Measurements from ENCODE around the gene ASMTL. TPM values are rescaled to one million over a fixed set of nuclear protein-coding genes. Genes with fewer than 3 reads are reported as not detected.

ASMTL gene
- total and polyA plus RNA-seq, 2 of the 13 experiments (the other 11 are each of a cell fraction or from before 2014, with no cell fraction given), result 5.6 to 16.3 TPM

- 0 out of 2 replicates have a peak, but pooled peaks have one; percentile 26 for TF ChIP-seq ZBTB25 (CRISPR knock-in tag; IDR thresholded peaks at IDR 0.05)
- TF ChIP-seq DNMT1 (CRISPR knock-in tag; IDR thresholded peaks at IDR 0.05), result no peak
- no peak for TF ChIP-seq ZNF7 (CRISPR knock-in tag; IDR thresholded peaks at IDR 0.05)
- TF ChIP-seq RELA (CRISPR knock-in tag; IDR thresholded peaks at IDR 0.05), result no peak
- peak; percentile 21 for TF ChIP-seq YY1 (IDR thresholded peaks at IDR 0.05; ENCODE audit: insufficient read depth, insufficient replicate concordance, low read depth, low read length)
- TF ChIP-seq ZNF687 (CRISPR knock-in tag; IDR thresholded peaks at IDR 0.05), result peak; percentile 26; the same call in 1 of the 2 replicates
- TF ChIP-seq ZNF629 (CRISPR knock-in tag; conservative IDR thresholded peaks at IDR 0.05), result no peak
- TF ChIP-seq TOPORS (CRISPR knock-in tag; IDR thresholded peaks at IDR 0.05), result no peak
- no peak for TF ChIP-seq PCBP2 (optimal IDR thresholded peaks at IDR 0.05; ENCODE audit: low read depth, low read length, poor library complexity, severe bottlenecking)
- peak; percentile 86 for TF ChIP-seq PATZ1 (CRISPR knock-in tag; IDR thresholded peaks at IDR 0.05)
- 0 out of 2 replicates have a peak, but pooled peaks have one; percentile 24 for TF ChIP-seq ZNF580 (CRISPR knock-in tag; IDR thresholded peaks at IDR 0.05; ENCODE audit: borderline replicate concordance, low read depth)
- no peak for TF ChIP-seq ZNF773 (CRISPR knock-in tag; IDR thresholded peaks at IDR 0.05; ENCODE audit: borderline replicate concordance)
- TF ChIP-seq BCL3 (CRISPR knock-in tag; IDR thresholded peaks at IDR 0.05), result no peak
- TF ChIP-seq MED8 (CRISPR knock-in tag; IDR thresholded peaks at IDR 0.05; ENCODE audit: insufficient replicate concordance), result no peak
- TF ChIP-seq TEAD3 (CRISPR knock-in tag; optimal IDR thresholded peaks at IDR 0.05; ENCODE audit: borderline replicate concordance), result peak; percentile 10
- no peak for TF ChIP-seq ZNF232 (CRISPR knock-in tag; IDR thresholded peaks at IDR 0.05; ENCODE audit: borderline replicate concordance)
- TF ChIP-seq GATAD2A (CRISPR knock-in tag; IDR thresholded peaks at IDR 0.05), result peak; percentile 54; the same call in 1 of the 2 replicates
- TF ChIP-seq ZNF367 (CRISPR knock-in tag; IDR thresholded peaks at IDR 0.05; ENCODE audit: borderline replicate concordance), result no peak
- no peak for TF ChIP-seq ZNF75D (CRISPR knock-in tag; IDR thresholded peaks at IDR 0.05; ENCODE audit: borderline replicate concordance)
- no peak for TF ChIP-seq MLLT10 (CRISPR knock-in tag; IDR thresholded peaks at IDR 0.05)
- TF ChIP-seq BCL6 (CRISPR knock-in tag; IDR thresholded peaks at IDR 0.05), result 0 out of 2 replicates have a peak, but pooled peaks have one; percentile 25
Measured at GRCh38 chrX:1453951-1454785, 1.5 kb upstream of the ASMTL start (continued).
